ENCODE measurements around the gene POLR2H. TPM values are rescaled to one million over a fixed set of nuclear protein-coding genes. Genes with fewer than 3 reads are reported as not detected.
A peak's percentile ranks its signal among the peaks of the same experiment; 100 is the strongest.

Gene POLR2H
- total RNA-seq, 4 donors from 2014 or later, result 65.1 to 181 (median 95.3) TPM

DNA sequence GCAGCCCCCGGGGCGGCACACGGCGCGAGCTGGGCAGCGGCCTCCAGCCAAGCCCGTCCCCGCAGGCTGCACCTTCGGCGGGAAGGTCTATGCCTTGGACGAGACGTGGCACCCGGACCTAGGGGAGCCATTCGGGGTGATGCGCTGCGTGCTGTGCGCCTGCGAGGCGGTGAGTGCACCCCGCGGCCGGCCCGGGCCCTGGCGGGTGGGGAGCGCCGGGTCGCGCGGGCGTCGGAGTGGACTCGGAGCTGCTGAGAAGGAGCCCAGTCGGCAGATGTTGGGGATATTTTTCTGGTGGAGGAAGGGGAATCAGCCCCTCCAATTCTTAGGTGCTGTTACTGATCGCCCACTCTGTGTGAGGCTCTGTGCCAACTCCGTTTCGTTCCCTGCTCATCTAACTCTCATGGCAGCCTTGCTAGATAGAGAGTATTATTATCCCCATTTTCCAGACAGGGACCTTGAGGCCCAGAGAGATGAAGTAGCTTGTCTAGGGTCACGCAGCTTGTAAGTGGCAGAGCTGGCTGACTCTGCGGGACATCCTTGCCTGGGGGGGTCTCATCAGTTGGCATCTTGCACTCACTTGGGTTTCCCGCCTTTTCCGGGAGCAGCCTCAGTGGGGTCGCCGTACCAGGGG, 19.2 kb downstream of the POLR2H start:
- Histone ChIP-seq H3K4me3 (peak overlapping the region; percentile 10 to 62 (median 44)), H3K36me3 (peaks cover 0 to 11% (median 0%) of the 10 kb centered on the region in 3 donors), H3K4me1 (peaks cover 0 to 40% (median 8%) of the 10 kb centered on the region in 4 donors), H3K27ac (peak overlapping the region in 2 of 4 donors; percentile 17 to 87), H3K9me3 (no peaks in the 10 kb centered on the region), H3K27me3 (peaks cover 0 to 17% of the 10 kb centered on the region in 2 donors)
- no peak for TF ChIP-seq POLR2A (IDR thresholded peaks at IDR 0.05)
- no peak for TF ChIP-seq EP300 (IDR thresholded peaks at IDR 0.05)
- TF ChIP-seq CTCF (IDR thresholded peaks at IDR 0.05), result no peak
- 5 to 7% methylated on average over 21 to 35 of the region's 42 CpGs for WGBS, 2 donors
- no peak for DNase-seq (ENCODE audit: low spot score in 2 of 2)

GRCh38 chr3:184381261-184382224, 20.0 kb downstream of the POLR2H start:
- Histone ChIP-seq H3K36me3 (peaks cover 0 to 19% (median 0%) of the 10 kb centered on the region in 3 donors), H3K27ac (peak overlapping the region in 3 of 4 donors; percentile 17 to 87 (median 17)), H3K4me1 (peaks cover 0 to 40% (median 8%) of the 10 kb centered on the region in 4 donors), H3K4me3 (peak overlapping the region; percentile 10 to 62 (median 44)), H3K27me3 (peaks cover 0 to 17% of the 10 kb centered on the region in 2 donors), H3K9me3 (no peaks in the 10 kb centered on the region)
- peak in 1 of 2 donors; percentile 46 for DNase-seq (ENCODE audit: low spot score in 2 of 2)
- 8 to 10% methylated on average over 18 to 45 of the region's 55 CpGs for whole genome bisulfite sequencing, 2 donors
- TF ChIP-seq POLR2A (IDR thresholded peaks at IDR 0.05) (no peak), CTCF (IDR thresholded peaks at IDR 0.05) (no peak), EP300 (IDR thresholded peaks at IDR 0.05) (no peak)

GRCh38 chr3:184382326-184383032, 21.0 kb downstream of the POLR2H start:
- peaks cover 0 to 26% (median 0%) of the 10 kb centered on the region in 3 donors for H3K36me3 ChIP-seq
- H3K9me3 ChIP-seq, result no peaks in the 10 kb centered on the region
- no peak overlapping the region for H3K27ac ChIP-seq
- H3K4me3 ChIP-seq, result no peak overlapping the region
- H3K27me3 ChIP-seq, result peaks cover 0 to 17% of the 10 kb centered on the region in 2 donors
- WGBS, 2 donors, result 89 to 90% methylated on average over 16 of the region's 16 CpGs
- peaks cover 0 to 40% (median 8%) of the 10 kb centered on the region in 4 donors for H3K4me1 ChIP-seq
- no peak for TF ChIP-seq CTCF (IDR thresholded peaks at IDR 0.05)
- TF ChIP-seq EP300 (IDR thresholded peaks at IDR 0.05), result no peak
- TF ChIP-seq POLR2A (IDR thresholded peaks at IDR 0.05), result no peak
- no peak for DNase-seq (ENCODE audit: low spot score in 2 of 2)

DNA sequence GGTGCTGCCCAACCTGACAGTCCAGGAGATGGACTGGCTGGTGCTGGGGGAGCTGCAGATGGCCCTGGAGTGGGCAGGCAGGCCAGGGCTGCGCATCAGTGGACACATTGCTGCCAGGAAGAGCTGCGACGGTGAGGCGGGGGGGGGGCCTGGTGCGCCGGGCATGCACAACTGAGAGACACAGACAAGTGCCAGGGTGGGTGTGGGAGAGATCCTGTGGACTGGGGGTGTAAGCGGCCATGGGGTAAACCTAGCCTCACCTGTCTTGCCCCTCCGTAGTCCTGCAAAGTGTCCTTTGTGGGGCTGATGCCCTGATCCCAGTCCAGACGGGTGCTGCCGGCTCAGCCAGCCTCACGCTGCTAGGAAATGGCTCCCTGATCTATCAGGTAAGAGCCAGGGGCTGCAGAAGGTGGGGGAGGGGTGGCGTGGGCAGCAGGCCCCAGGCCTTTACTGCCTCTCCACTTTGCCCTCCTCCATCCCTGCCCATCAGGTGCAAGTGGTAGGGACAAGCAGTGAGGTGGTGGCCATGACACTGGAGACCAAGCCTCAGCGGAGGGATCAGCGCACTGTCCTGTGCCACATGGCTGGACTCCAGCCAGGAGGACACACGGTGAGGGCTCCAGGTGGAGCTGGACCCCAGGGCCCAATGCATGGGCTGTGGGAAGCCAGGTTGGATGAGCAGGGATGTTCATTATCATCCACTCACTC, 21.7 kb downstream of the POLR2H start:
- Histone ChIP-seq H3K27me3 (peaks cover 0 to 11% of the 10 kb centered on the region in 2 donors), H3K9me3 (no peaks in the 10 kb centered on the region), H3K4me1 (peaks cover 0 to 34% (median 8%) of the 10 kb centered on the region in 4 donors), H3K27ac (no peak overlapping the region), H3K36me3 (peaks cover 0 to 31% (median 0%) of the 10 kb centered on the region in 3 donors), H3K4me3 (no peak overlapping the region)
- no peak for DNase-seq (ENCODE audit: low spot score in 2 of 2)
- TF ChIP-seq CTCF (IDR thresholded peaks at IDR 0.05), result no peak
- TF ChIP-seq EP300 (IDR thresholded peaks at IDR 0.05), result no peak
- no peak for TF ChIP-seq POLR2A (IDR thresholded peaks at IDR 0.05)
- WGBS, 2 donors, result 94 to 95% methylated on average over 12 to 15 of the region's 15 CpGs

Data from tibial nerve (tissue), 4 donors.